Osteocyte (in vitro differentiated cells): ENCODE data around the gene FGF22. TPM values are rescaled to one million over a fixed set of nuclear protein-coding genes. Genes with fewer than 3 reads are reported as not detected.

Experiments
- DNase-seq: peaks from one replicate; pipeline ENCODE4 v3.0.0; 2021; ENCODE audit warnings: mixed read lengths; ENCODE audit not compliant: unreplicated experiment; ENCODE audit errors: extremely low spot score
- H3K27ac Mint-ChIP-seq: one replicate; pipeline ENCODE4 v1.8.0; 2021; ENCODE audit warnings: mild to moderate bottlenecking, mixed read lengths; ENCODE audit not compliant: unreplicated experiment
- H3K27me3 Mint-ChIP-seq: one replicate; pipeline ENCODE4 v1.8.0; 2021; ENCODE audit warnings: mixed read lengths; ENCODE audit not compliant: unreplicated experiment
- H3K36me3 Mint-ChIP-seq: one replicate; pipeline ENCODE4 v1.8.0; 2021; ENCODE audit warnings: mixed read lengths; ENCODE audit not compliant: unreplicated experiment
- H3K4me1 Mint-ChIP-seq: one replicate; pipeline ENCODE4 v1.8.0; 2021; ENCODE audit warnings: mixed read lengths; ENCODE audit not compliant: unreplicated experiment
- H3K4me3 Mint-ChIP-seq: one replicate; pipeline ENCODE4 v1.8.0; 2021; ENCODE audit warnings: mild to moderate bottlenecking, moderate library complexity, mixed read lengths; ENCODE audit not compliant: unreplicated experiment
- H3K9me3 Mint-ChIP-seq: one replicate; pipeline ENCODE4 v1.8.0; 2021; ENCODE audit warnings: mixed read lengths; ENCODE audit not compliant: unreplicated experiment
- CTCF ChIP-seq: fragments of 200-600 bp; sonication (generic); IDR thresholded peaks from 2 replicates; pipeline ENCODE4 v1.5.0; 2021; ENCODE audit warnings: antibody characterized with exemption, mild to moderate bottlenecking, moderate library complexity
- total RNA-seq: library from RNA; stranded (reverse); gene quantifications from 2 replicates; pipeline ENCODE4 v1.2.1, GENCODE V29; 2021

FGF22 gene
- total RNA-seq, 1 donor from 2014 or later: 0.81 TPM

- H3K27ac Mint-ChIP-seq: no peak overlapping the region
- peaks cover 24% of the 10 kb centered on the region for H3K4me1 Mint-ChIP-seq
- H3K4me3 Mint-ChIP-seq: no peak overlapping the region
- TF ChIP-seq CTCF: no peak
- H3K27me3 Mint-ChIP-seq: no peaks in the 10 kb centered on the region
- H3K9me3 Mint-ChIP-seq: no peaks in the 10 kb centered on the region
- peaks cover 20% of the 10 kb centered on the region for H3K36me3 Mint-ChIP-seq
- no peak for DNase-seq
Observed at GRCh38 chr19:613732-614567, 25.7 kb upstream of the FGF22 start.

- TF ChIP-seq CTCF: no peak
Observed at GRCh38 chr19:615619-616018, 24.1 kb upstream of the FGF22 start.

GRCh38 chr19:616062-616700, 23.5 kb upstream of the FGF22 start:
- Mint-ChIP-seq H3K27me3 (no peaks in the 10 kb centered on the region), H3K36me3 (peaks cover 21% of the 10 kb centered on the region), H3K4me1 (peaks cover 9% of the 10 kb centered on the region), H3K27ac (no peak overlapping the region), H3K9me3 (no peaks in the 10 kb centered on the region), H3K4me3 (no peak overlapping the region)
- DNase-seq: no peak
- no peak for TF ChIP-seq CTCF

More at GRCh38 chr19:615619-616018, 24.1 kb upstream of the FGF22 start:
- Mint-ChIP-seq H3K27ac (no peak overlapping the region), H3K9me3 (no peaks in the 10 kb centered on the region), H3K4me1 (peaks cover 14% of the 10 kb centered on the region), H3K36me3 (peaks cover 21% of the 10 kb centered on the region), H3K27me3 (no peaks in the 10 kb centered on the region), H3K4me3 (no peak overlapping the region)
- DNase-seq: no peak

GRCh38 chr19:616747-617526, 22.7 kb upstream of the FGF22 start:
- H3K36me3 Mint-ChIP-seq: peaks cover 23% of the 10 kb centered on the region
- no peak overlapping the region for H3K4me3 Mint-ChIP-seq
- H3K9me3 Mint-ChIP-seq: no peaks in the 10 kb centered on the region
- H3K27me3 Mint-ChIP-seq: no peaks in the 10 kb centered on the region
- H3K27ac Mint-ChIP-seq: no peak overlapping the region
- H3K4me1 Mint-ChIP-seq: peaks cover 2% of the 10 kb centered on the region
- no peak for TF ChIP-seq CTCF
- DNase-seq: no peak
